DND-41 (cell line): ENCODE measurements around the gene IMMP1L.
"Not testable (repeated sequence)": the region's sequence is repeated elsewhere in the genome, so short reads cannot be mapped to it uniquely, and the experiment has no call there.

Source experiments
- ATAC-seq: fragments of 200-7000 bp; cut with Tn5 transposase; 3 replicates; pipeline ENCODE4 v1.9.1; 2021; ENCODE audit warnings: low read depth; ENCODE audit not compliant: insufficient read depth
- DNase-seq: peaks from one replicate; pipeline ENCODE4 v3.0.0-alpha.2; 2020
- H2AFZ ChIP-seq: 2 replicates; pipeline ENCODE4 v1.6.0; 2012; ENCODE audit warnings: low read depth, low read length
- H3K27ac ChIP-seq: 2 replicates; pipeline ENCODE4 v1.5.1; 2012; ENCODE audit warnings: low read length, inconsistent platforms
- H3K27me3 ChIP-seq: fragments of 200-600 bp; sonication (generic); 2 replicates; pipeline ENCODE4 v1.6.0; 2012; ENCODE audit warnings: low read length, mild to moderate bottlenecking, inconsistent platforms; ENCODE audit not compliant: insufficient read depth, poor library complexity
- H3K36me3 ChIP-seq: 2 replicates; pipeline ENCODE4 v1.5.1; 2012; ENCODE audit warnings: low read length, inconsistent platforms; ENCODE audit not compliant: insufficient read depth
- H3K4me1 ChIP-seq: 2 replicates; pipeline ENCODE4 v1.5.1; 2012; ENCODE audit warnings: mild to moderate bottlenecking, low read length; ENCODE audit not compliant: insufficient read depth
- H3K4me2 ChIP-seq: 2 replicates; pipeline ENCODE4 v1.6.0; 2012; ENCODE audit warnings: mild to moderate bottlenecking, moderate library complexity, low read length, inconsistent platforms; ENCODE audit not compliant: insufficient read depth
- H3K4me3 ChIP-seq, 2 experiments: fragments of 200-600 bp in 1 of 2; shearing (Covaris generic) in 1 of 2; 2 replicates each; pipeline ENCODE4 v1.5.1; 2012 to 2016; ENCODE audit warnings: inconsistent platforms in 2 of 2, low read length in 2 of 2, mild to moderate bottlenecking in 2 of 2, low read depth in 1 of 2, moderate library complexity in 1 of 2
- H3K79me2 ChIP-seq: 2 replicates; pipeline ENCODE4 v1.6.0; 2012; ENCODE audit warnings: low read length, inconsistent platforms; ENCODE audit not compliant: insufficient read depth
- H3K9ac ChIP-seq: 2 replicates; pipeline ENCODE4 v1.6.0; 2012; ENCODE audit warnings: low read depth, mild to moderate bottlenecking, inconsistent platforms, low read length, moderate library complexity
- H3K9me3 ChIP-seq: 2 replicates; pipeline ENCODE4 v1.5.1; 2012; ENCODE audit warnings: low read length, moderate library complexity, mild to moderate bottlenecking, inconsistent platforms; ENCODE audit not compliant: insufficient read depth, severe bottlenecking
- H4K20me1 ChIP-seq: 2 replicates; pipeline ENCODE4 v1.6.0; 2012; ENCODE audit warnings: low read length; ENCODE audit not compliant: insufficient read depth
- CTCF ChIP-seq: IDR thresholded peaks from 2 replicates; pipeline ENCODE4 v1.5.1; 2012; ENCODE audit warnings: borderline replicate concordance, low read length, moderate library complexity, mild to moderate bottlenecking; ENCODE audit not compliant: poor library complexity, severe bottlenecking; ENCODE audit errors: extremely low read depth
- EZH2 ChIP-seq: IDR thresholded peaks from 3 replicates; pipeline ENCODE4 v1.6.1; 2012; ENCODE audit warnings: borderline replicate concordance, low read depth, mild to moderate bottlenecking, moderate library complexity, low read length, inconsistent platforms; ENCODE audit not compliant: severe bottlenecking

The IMMP1L gene

GRCh38 chr11:31509051-31509428 lies 382 bp downstream of the IMMP1L start:
- Histone ChIP-seq H3K36me3 (peaks cover 4% of the 10 kb centered on the region; the same call in 1 of the 2 replicates), H3K79me2 (peaks cover 77% of the 10 kb centered on the region), H2AFZ (peak overlapping the region; percentile 99), H3K4me1 (peaks cover 37% of the 10 kb centered on the region), H3K27me3 (no peaks in the 10 kb centered on the region), H3K9me3 (no peaks in the 10 kb centered on the region), H3K27ac (peak overlapping the region; percentile 76), H4K20me1 (no peaks in the 10 kb centered on the region), H3K9ac (peak overlapping the region; percentile 82), H3K4me2 (peak overlapping the region; percentile 70), H3K4me3 (peak overlapping the region; percentile 79 to 97)
- no peak for TF ChIP-seq CTCF
- TF ChIP-seq EZH2, result no peak
- ATAC-seq, result peak; percentile 4; the same call in 2 of the 3 replicates
- no peak for DNase-seq

- DNase-seq (no peak), ATAC-seq (no peak)
- no peaks in the 10 kb centered on the region for H3K9me3 ChIP-seq
- H3K9ac ChIP-seq, result no peak overlapping the region
- peaks cover 3% of the 10 kb centered on the region for H4K20me1 ChIP-seq
- H3K4me2 ChIP-seq, result no peak overlapping the region
- peaks cover 4% of the 10 kb centered on the region; the same call in 1 of the 2 replicates for H3K36me3 ChIP-seq
- H3K79me2 ChIP-seq, result peaks cover 83% of the 10 kb centered on the region
- H3K27ac ChIP-seq, result no peak overlapping the region
- H3K4me1 ChIP-seq, result no peaks in the 10 kb centered on the region
- H3K4me3 ChIP-seq, result no peak overlapping the region
- H3K27me3 ChIP-seq, result no peaks in the 10 kb centered on the region
- no peak overlapping the region for H2AFZ ChIP-seq
- no peak for TF ChIP-seq CTCF
- TF ChIP-seq EZH2, result no peak
These were observed 8.9 kb downstream of the IMMP1L start for GRCh38 chr11:31500560-31500959.

- Histone ChIP-seq H3K4me3 (no peak overlapping the region), H2AFZ (no peak overlapping the region), H3K9ac (no peak overlapping the region), H3K4me1 (no peaks in the 10 kb centered on the region), H3K4me2 (no peak overlapping the region), H4K20me1 (peaks cover 3% of the 10 kb centered on the region), H3K79me2 (peaks cover 82% of the 10 kb centered on the region), H3K36me3 (peaks cover 5% of the 10 kb centered on the region; the same call in 1 of the 2 replicates), H3K27ac (no peak overlapping the region), H3K27me3 (no peaks in the 10 kb centered on the region), H3K9me3 (no peaks in the 10 kb centered on the region)
- TF ChIP-seq EZH2 (no peak), CTCF (no peak)
- DNase-seq (no peak), ATAC-seq (no peak)
These were observed 9.7 kb downstream of the IMMP1L start for GRCh38 chr11:31499576-31500178.

- not testable (repeated sequence) for ATAC-seq, H3K27me3 ChIP-seq, H3K27ac ChIP-seq, DNase-seq, H3K9ac ChIP-seq, H3K4me2 ChIP-seq, H3K36me3 ChIP-seq, H3K4me1 ChIP-seq, H3K4me3 ChIP-seq, H3K9me3 ChIP-seq, H4K20me1 ChIP-seq, H2AFZ ChIP-seq
- H3K79me2 ChIP-seq, result peaks cover 66% of the 10 kb centered on the region
These were observed 15.7 kb downstream of the IMMP1L start for GRCh38 chr11:31493762-31494161.
